ENCODE results near the gene FSTL5. TPM values are rescaled to one million over a fixed set of nuclear protein-coding genes. Genes with fewer than 3 reads are reported as not detected.
"Not testable (repeated sequence)": the region's sequence is repeated elsewhere in the genome, so short reads cannot be mapped to it uniquely, and the experiment has no call there.

FSTL5 gene
- total RNA-seq, 1 donor from 2014 or later: not detected

GRCh38 chr4:162104459-162105124 is 59.2 kb downstream of the FSTL5 start:
- no peak for DNase-seq (ENCODE audit: low spot score)

- not testable (repeated sequence) for DNase-seq (ENCODE audit: low spot score)
These were observed 59.9 kb downstream of the FSTL5 start for GRCh38 chr4:162103908-162104307.

DNA sequence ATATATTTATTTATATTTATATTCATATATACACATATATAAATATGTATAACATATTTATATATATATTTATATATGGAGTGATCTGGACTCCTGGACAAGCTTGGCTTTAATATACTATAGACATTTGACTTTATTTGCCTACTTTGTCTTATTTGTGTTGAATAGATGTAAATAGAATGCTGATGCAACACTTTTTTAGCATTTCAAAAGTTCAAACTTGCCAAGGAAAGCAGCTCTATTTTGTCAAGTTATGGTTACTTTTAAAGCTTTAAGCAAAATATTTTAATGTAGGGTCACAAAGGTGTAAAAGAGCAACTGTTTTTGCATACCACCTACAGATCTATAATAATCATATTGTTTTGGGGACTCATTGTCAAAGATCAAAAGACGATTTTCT is 61.1 kb downstream of the FSTL5 start:
- DNase-seq (ENCODE audit: low spot score): no peak

GRCh38 chr4:162101337-162101736 is 62.5 kb downstream of the FSTL5 start:
- no peak for DNase-seq (ENCODE audit: low spot score)

GRCh38 chr4:162075726-162076125 is 88.1 kb downstream of the FSTL5 start:
- no peak for DNase-seq (ENCODE audit: low spot score)

- DNase-seq (ENCODE audit: low spot score): no peak
These were observed 102.6 kb downstream of the FSTL5 start for GRCh38 chr4:162061214-162061613.

DNA sequence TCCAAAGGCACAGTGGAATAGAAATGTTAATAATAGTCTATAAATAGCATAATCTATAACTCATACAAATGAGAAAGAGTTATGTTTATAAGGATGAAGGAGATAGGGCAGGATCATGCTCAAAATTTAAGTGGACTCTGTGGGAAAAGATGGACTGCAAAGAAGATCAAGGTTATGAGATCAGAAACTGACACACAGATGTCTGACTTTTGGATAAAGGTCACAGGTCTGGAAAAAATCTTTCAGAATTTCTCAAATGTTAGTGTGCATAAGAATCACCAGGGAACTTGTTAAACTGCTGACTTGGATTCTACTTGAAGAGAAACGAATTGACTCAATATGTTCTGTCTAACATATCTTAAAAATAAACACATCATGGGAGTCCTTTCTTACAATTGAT is 104.1 kb downstream of the FSTL5 start:
- no peak for DNase-seq (ENCODE audit: low spot score)

DNA sequence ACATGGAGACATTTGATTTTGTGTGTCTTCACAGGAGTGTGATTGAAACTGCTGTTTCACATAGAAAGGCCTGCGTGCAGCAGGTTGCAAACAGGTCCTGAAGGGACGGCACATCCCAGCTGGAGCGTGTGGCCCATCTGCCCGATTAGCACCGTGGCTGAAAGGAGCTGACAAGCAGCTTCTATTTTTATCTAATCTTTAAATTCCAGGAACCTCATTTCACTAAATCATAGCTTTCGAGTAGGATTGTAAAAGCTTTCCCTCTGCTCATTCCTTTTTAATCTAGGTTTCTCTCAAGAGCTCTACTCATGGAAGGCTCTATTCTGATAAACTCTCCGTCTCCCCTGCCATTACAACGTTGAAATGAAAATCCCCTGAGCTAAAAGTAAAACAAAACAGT is 106.8 kb downstream of the FSTL5 start:
- no peak for DNase-seq (ENCODE audit: low spot score)

DNA sequence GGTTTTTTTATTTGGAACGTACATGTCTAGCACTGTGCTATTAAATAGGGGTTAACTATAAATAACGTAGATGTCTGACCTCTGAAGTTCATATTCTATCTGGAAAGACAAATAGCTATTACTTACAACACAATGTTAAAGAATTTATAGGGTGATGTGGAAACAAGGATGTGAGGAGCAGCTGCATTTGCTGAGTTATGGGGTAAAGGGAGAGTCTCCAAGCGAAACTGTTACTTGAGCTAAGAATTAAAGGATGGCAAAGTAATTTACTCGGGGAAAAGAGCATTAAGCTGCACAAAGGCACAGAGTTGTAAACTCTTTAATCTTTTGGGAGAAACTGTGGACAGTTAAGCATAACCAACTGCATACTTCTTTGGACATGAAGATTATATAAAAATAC is 117.7 kb downstream of the FSTL5 start:
- DNase-seq (ENCODE audit: low spot score): no peak

- DNase-seq (ENCODE audit: low spot score): no peak
These were observed 125.7 kb downstream of the FSTL5 start for GRCh38 chr4:162038112-162038511.

DNA sequence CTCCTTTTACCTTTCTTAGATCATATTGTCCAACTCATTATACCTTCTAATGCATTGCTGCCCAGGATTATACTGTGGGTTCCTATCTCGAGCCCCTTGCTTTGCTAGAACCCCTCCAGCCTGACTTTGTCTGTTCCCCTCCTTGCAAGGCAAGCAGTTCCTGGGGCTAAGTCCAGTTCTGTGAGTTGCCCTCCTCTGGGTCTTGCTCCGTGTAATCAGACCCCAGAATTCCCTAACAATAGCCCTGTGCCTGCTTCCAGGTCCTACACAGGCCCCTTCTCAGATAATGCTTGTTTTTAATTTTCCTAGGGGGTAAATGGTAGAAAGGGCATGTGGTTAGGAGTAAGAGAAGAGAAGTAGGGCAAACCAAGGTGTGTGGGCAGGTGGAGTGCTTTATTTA is 145.9 kb downstream of the FSTL5 start:
- no peak for DNase-seq (ENCODE audit: low spot score)

DNA sequence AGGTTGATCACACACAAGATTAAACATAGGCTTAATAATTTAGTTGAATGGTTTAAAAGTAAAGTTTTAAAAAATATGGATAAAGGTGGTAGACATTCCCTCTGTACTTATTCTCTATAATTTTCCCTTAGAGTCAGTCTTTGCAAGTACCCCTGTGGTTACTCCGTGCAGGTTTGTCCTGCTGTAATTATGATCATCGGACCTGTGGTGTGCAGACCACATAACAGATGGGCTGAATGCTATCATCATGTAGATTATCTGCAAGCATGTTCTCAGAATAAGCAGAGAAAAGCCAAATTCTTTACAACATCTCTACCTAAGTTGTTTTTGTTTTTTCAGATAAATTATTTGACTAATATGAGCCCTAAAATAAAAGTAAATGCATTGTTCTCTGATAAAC is 146.8 kb downstream of the FSTL5 start:
- DNase-seq (ENCODE audit: low spot score): no peak

- DNase-seq (ENCODE audit: low spot score): no peak
These were observed 147.6 kb downstream of the FSTL5 start for GRCh38 chr4:162016219-162016618.

DNA sequence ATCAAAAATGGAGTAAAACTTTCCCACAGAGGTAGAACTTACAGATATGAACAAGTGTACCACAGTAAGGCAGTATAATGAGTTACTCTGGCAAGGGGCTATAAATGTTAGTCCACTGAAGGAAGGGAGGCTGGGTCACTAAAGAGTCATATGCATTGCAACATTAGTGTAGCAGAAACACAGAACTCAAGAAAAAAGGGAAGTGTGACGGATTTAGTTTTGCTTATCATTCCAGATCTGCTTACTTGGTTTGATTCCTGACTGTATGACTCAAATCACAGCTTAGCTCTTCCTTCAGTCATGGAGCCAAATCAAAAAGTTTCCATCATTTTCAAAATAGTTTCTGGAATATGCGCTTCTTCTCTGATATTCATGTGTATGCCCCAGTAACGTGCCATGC is 148.7 kb downstream of the FSTL5 start:
- DNase-seq (ENCODE audit: low spot score): no peak

DNA sequence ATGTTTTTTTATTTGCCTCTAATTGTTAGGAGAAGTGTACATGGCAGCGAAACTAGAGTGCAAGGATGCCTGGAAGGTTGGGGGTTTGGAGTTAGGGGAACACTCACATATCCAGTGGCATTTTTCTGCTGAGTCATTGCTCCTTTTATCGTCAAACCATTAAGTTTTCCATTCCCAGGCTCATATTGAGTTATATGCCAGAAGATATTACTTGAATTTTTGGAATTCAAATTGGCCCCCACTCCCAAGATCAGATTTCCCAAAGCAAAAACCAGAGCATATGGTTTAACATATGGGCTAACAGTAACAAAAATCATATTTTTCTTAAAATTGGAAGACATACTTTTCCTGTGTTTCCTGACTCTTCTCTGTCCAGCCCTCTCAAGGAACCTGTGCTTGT is 152.7 kb downstream of the FSTL5 start:
- no peak for DNase-seq (ENCODE audit: low spot score)

DNA sequence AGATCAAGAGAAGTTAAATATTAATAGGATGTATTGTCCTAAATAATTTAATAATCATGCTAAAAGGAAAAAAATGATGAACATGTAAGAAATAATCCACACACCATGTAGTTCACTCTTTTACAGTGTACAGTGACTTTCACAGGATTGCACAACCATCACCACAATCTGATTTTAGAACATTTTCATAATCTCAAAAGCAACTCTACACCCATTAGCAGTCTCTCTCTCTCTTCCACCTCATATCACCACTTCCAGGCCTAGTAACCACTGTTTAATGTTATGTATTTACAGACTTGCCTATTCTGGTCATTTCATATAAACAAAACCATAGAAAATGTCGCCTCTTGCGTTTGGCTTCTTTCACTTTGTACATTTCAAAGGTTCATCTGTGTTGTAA is 153.4 kb downstream of the FSTL5 start:
- DNase-seq (ENCODE audit: low spot score): no peak

GRCh38 chr4:161992317-161992716 is 171.5 kb downstream of the FSTL5 start:
- DNase-seq (ENCODE audit: low spot score): no peak

- no peak for DNase-seq (ENCODE audit: low spot score)
These were observed 172.0 kb downstream of the FSTL5 start for GRCh38 chr4:161991811-161992210.

GRCh38 chr4:161990721-161991120 is 173.1 kb downstream of the FSTL5 start:
- DNase-seq (ENCODE audit: low spot score): no peak

DNA sequence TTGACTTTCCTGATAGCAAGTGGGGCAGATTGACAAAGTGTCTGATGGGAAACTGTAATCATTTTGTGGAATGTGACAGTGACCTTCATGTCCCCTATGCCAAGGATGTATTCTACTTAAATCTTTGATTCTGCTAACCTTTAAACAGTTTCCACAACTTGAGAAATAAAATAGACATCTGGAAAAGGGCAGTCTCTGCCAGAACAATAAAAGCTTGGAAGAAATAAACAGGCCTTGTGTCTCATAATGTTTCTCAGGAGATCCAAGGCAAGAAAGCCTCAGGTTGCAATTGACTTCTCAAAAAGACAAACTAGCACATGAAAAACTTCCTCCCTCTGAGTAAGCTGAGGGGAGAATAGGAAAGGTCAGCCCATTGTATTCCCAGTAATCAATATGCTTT is 174.9 kb downstream of the FSTL5 start:
- no peak for DNase-seq (ENCODE audit: low spot score)

DNA sequence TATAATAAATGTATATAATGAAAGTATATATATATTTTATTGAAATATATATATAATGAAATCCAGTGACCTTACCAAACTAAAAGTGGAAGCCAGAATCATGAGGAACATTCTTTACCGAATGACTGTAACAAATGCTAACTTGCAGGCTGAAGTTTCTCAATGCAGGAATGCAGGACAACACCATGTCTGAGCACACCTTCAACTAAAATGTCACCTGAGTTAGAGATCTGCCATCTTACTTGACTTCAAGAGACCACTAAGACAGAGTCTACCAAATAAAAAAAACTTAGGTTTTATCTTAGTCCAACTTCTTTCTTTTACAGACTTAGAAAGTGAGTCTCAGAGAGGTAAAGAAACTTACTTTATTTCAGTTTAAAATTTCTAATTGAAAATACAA is 176.2 kb downstream of the FSTL5 start:
- DNase-seq (ENCODE audit: low spot score): no peak

- DNase-seq (ENCODE audit: low spot score): no peak
These were observed 211.4 kb downstream of the FSTL5 start for GRCh38 chr4:161952382-161952781.

GRCh38 chr4:161949946-161950725 is 213.7 kb downstream of the FSTL5 start:
- DNase-seq (ENCODE audit: low spot score): no peak

All from mesenteric fat pad (tissue), 1 donor.